HFFc6 (cell line): ENCODE measurements around the gene ZNF816. TPM values are rescaled to one million over a fixed set of nuclear protein-coding genes. Genes with fewer than 3 reads are reported as not detected.
A peak's percentile ranks its signal among the peaks of the same experiment; 100 is the strongest.
"Not testable (repeated sequence)": the region's sequence is repeated elsewhere in the genome, so short reads cannot be mapped to it uniquely, and the experiment has no call there.

Source experiments
- DNase-seq: peaks from one replicate; pipeline ENCODE4 v3.0.0-alpha.2; 2018
- H3K27ac Mint-ChIP-seq: 2 replicates; pipeline ENCODE4 v1.8.0; 2020; ENCODE audit warnings: mild to moderate bottlenecking, mixed read lengths
- H3K27me3 Mint-ChIP-seq: 2 replicates; pipeline ENCODE4 v1.8.0; 2021; ENCODE audit warnings: mild to moderate bottlenecking, moderate library complexity, mixed read lengths; ENCODE audit not compliant: insufficient read depth
- H3K36me3 Mint-ChIP-seq: 2 replicates; pipeline ENCODE4 v1.8.0; 2021; ENCODE audit warnings: low read depth, mixed read lengths
- H3K4me1 Mint-ChIP-seq: 2 replicates; pipeline ENCODE4 v1.8.0; 2020; ENCODE audit warnings: low read depth, mixed read lengths
- H3K4me3 Mint-ChIP-seq: 2 replicates; pipeline ENCODE4 v1.8.0; 2020; ENCODE audit warnings: mild to moderate bottlenecking, moderate library complexity, mixed read lengths
- H3K9me3 Mint-ChIP-seq: 2 replicates; pipeline ENCODE4 v1.8.0; 2020; ENCODE audit warnings: mild to moderate bottlenecking, mixed read lengths
- total RNA-seq, 6 experiments: library from RNA; stranded (reverse); fragmentation: NEBNext Ultra II Directional; extraction: Animal tissue kit (Norgen Biotek cat#: 25700); gene quantifications; 2 replicates in 1 of 6; 3 replicates in 5 of 6; pipeline ENCODE4 v1.2.3, GENCODE V29; 2021
- TF ChIP-seq, protein P1 (sequence below): fragments of 200-600 bp; sonication (generic); IDR thresholded peaks from 2 replicates; pipeline ENCODE4 v1.5.0; 2021; ENCODE audit warnings: antibody characterized with exemption, mild to moderate bottlenecking

The ZNF816 gene
- total RNA-seq, 6 experiments from 2014 or later, result 2.5 to 3.1 (median 2.9) TPM

DNA sequence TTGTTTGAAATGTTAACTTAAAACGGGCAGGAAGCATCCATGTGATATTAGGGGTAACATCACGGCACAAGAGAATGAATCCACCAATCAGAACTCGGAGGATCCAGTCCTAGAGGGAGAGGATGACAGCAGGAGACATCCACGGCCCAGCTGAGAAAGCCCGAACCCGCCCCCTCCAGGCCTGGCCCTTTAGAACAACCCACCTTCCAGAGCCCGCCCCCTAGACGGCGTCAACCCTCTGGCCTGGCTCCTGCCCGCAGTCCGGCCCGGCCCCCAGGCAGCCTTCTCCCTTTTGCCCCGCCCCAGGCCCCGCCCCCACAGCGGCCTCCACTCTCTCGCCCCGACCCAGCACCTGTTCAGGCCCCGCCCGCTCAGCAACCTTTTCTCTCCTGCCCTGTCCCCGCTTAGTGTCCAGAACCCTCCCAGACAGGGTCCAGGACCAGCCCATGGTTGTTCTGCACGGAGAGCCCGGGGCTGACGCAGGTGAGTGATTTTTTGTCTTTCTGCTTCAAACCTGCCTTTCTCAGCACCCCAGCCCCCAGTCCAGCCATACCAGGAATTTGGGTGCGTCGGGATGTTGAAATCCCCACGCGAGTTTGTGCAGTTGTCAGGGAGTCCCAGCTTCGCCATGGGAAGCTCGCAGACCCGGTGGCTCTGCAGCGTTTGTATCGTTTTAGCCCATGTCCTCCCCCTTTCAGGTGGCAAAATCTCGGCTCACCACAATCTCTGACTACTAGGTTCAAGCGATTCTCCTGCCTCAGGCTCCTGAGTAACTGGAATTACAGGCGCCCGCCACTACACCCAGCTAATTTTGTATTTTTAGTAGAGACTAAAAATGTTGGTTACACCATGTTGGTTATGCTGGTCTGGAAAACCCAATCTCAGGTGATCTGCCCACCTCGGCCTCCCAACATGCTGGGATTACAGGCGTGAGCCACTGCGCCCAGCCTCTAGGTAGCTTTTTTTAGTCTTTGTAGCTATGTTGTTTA lies 16.1 kb downstream of the ZNF816 start:
- H3K4me3 Mint-ChIP-seq, result no peak overlapping the region
- H3K27me3 Mint-ChIP-seq, result no peaks in the 10 kb centered on the region
- TF ChIP-seq, protein P1, sequence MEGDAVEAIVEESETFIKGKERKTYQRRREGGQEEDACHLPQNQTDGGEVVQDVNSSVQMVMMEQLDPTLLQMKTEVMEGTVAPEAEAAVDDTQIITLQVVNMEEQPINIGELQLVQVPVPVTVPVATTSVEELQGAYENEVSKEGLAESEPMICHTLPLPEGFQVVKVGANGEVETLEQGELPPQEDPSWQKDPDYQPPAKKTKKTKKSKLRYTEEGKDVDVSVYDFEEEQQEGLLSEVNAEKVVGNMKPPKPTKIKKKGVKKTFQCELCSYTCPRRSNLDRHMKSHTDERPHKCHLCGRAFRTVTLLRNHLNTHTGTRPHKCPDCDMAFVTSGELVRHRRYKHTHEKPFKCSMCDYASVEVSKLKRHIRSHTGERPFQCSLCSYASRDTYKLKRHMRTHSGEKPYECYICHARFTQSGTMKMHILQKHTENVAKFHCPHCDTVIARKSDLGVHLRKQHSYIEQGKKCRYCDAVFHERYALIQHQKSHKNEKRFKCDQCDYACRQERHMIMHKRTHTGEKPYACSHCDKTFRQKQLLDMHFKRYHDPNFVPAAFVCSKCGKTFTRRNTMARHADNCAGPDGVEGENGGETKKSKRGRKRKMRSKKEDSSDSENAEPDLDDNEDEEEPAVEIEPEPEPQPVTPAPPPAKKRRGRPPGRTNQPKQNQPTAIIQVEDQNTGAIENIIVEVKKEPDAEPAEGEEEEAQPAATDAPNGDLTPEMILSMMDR, result no peak
- H3K9me3 Mint-ChIP-seq, result peaks cover 55% of the 10 kb centered on the region
- DNase-seq, result no peak
- no peak overlapping the region for H3K27ac Mint-ChIP-seq
- H3K4me1 Mint-ChIP-seq, result peaks cover 5% of the 10 kb centered on the region
- H3K36me3 Mint-ChIP-seq, result peaks cover 34% of the 10 kb centered on the region

DNA sequence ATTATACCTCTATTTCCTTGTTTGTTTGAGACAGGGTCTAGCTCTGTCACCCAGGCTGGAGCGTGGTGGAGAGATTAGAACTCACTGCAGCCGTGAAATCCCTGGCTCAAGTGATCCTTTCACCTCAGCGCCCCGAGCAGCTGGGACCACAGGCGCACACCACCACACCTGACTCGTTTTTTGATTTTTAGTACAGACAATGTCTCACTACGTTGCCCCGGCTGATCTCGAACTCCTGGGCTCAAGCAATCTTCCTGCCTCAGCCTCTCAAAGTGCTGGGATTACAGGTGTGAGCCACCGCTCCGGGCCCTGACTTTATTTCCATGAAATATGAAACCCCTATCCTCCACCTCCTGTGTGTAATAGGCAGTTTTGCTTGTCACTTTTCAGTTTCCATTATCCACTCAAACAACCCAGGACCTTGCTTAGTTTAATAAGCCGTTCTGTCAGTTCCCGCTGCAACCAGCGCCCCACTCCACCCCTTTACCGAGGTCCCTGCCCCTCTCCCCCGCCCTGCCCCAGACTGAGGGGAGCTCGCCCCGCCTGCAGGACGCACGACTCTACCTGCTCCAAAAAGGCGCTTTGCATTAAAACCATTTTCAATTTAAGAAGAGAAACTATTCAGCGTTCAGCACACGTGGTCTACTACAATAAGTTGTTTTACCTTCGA lies 16.9 kb downstream of the ZNF816 start:
- Mint-ChIP-seq H3K4me1 (peaks cover 12% of the 10 kb centered on the region), H3K27me3 (no peaks in the 10 kb centered on the region), H3K9me3 (peaks cover 46% of the 10 kb centered on the region), H3K27ac (no peak overlapping the region), H3K36me3 (peaks cover 26% of the 10 kb centered on the region), H3K4me3 (no peak overlapping the region)
- no peak for DNase-seq
- TF ChIP-seq, protein P1, result no peak

DNA sequence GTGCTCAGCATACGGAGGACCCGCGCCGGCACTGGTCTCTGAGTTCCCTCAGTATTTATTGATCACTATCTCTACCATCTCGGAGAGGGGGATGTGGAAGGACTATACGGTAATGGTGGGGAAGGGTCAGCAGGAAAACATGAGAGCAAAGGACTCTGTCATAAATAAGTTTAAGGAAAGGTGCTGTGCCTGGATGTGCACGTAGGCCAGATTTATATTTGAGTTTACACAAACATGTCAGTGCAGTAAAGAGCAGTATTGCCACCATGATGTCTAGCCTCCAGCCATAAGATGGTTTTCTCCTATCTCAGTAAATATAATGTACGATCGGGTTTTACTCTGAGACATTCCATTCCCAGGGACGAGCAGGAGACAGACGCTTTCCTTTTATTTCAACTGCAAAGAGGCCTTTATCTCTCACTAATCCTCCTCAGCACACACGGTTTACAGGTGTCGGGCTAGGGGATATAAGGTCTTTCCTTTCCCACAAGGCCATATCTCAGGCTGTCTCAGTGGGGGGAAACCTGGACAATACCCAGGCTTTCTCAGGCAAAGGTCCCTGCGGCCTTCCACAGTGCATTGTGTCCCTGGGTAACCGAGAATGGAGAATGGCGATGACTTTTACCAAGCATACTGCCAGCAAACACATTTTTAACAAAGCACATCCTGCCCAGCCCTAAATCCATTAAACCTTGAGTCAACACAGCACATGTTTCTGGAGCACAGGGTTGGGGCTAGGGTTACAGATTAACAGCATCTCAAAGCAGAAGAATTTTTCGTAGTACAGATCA lies 17.8 kb downstream of the ZNF816 start:
- not testable (repeated sequence) for H3K27me3 Mint-ChIP-seq, DNase-seq, H3K27ac Mint-ChIP-seq, H3K4me3 Mint-ChIP-seq
- Mint-ChIP-seq H3K36me3 (peaks cover 17% of the 10 kb centered on the region), H3K9me3 (peaks cover 37% of the 10 kb centered on the region), H3K4me1 (peaks cover 12% of the 10 kb centered on the region)

GRCh38 chr19:52943884-52944643 lies 18.6 kb downstream of the ZNF816 start:
- DNase-seq, result no peak
- Mint-ChIP-seq H3K4me3 (no peak overlapping the region), H3K36me3 (peaks cover 9% of the 10 kb centered on the region), H3K27me3 (no peaks in the 10 kb centered on the region), H3K9me3 (peaks cover 29% of the 10 kb centered on the region), H3K27ac (no peak overlapping the region), H3K4me1 (peaks cover 12% of the 10 kb centered on the region)
- TF ChIP-seq, protein P1, result no peak

GRCh38 chr19:52943134-52943883 lies 19.4 kb downstream of the ZNF816 start:
- H3K4me3 Mint-ChIP-seq, result peak overlapping the region; percentile 91
- TF ChIP-seq, protein P1, result no peak
- peaks cover 19% of the 10 kb centered on the region for H3K4me1 Mint-ChIP-seq
- H3K27ac Mint-ChIP-seq, result peak overlapping the region; percentile 87; the same call in 1 of the 2 replicates
- H3K36me3 Mint-ChIP-seq, result peaks cover 16% of the 10 kb centered on the region
- no peak for DNase-seq
- H3K27me3 Mint-ChIP-seq, result no peaks in the 10 kb centered on the region
- peaks cover 27% of the 10 kb centered on the region for H3K9me3 Mint-ChIP-seq
